Parathyroid adenoma (tissue), 2 donors: ENCODE data around the gene ADGRG3.

Source experiments
- H2AFZ ChIP-seq: fragments of 300-600 bp; sonication (generic); one replicate; pipeline ENCODE4 v1.7.0; 2017; ENCODE audit warnings: antibody characterized with exemption, mild to moderate bottlenecking
- H3K27ac ChIP-seq: fragments of 300-600 bp; sonication (generic); one replicate; pipeline ENCODE4 v1.7.0; 2017
- H3K27me3 ChIP-seq: fragments of 300-600 bp; sonication (generic); one replicate; pipeline ENCODE4 v1.7.0; 2017; ENCODE audit warnings: low read length; ENCODE audit not compliant: control insufficient read depth, insufficient read depth
- H3K36me3 ChIP-seq: fragments of 300-600 bp; sonication (generic); one replicate; pipeline ENCODE4 v1.7.0; 2017; ENCODE audit warnings: low read length; ENCODE audit not compliant: control insufficient read depth, insufficient read depth
- H3K4me1 ChIP-seq: fragments of 300-600 bp; sonication (generic); one replicate; pipeline ENCODE4 v1.7.0; 2017; ENCODE audit warnings: control low read depth
- H3K4me2 ChIP-seq: fragments of 300-600 bp; sonication (generic); one replicate; pipeline ENCODE4 v1.7.0; 2017; ENCODE audit warnings: low read length
- H3K4me3 ChIP-seq: fragments of 300-600 bp; sonication (generic); one replicate; pipeline ENCODE4 v1.7.0; 2017; ENCODE audit warnings: low read depth, low read length
- H3K79me2 ChIP-seq: fragments of 300-600 bp; sonication (generic); one replicate; pipeline ENCODE4 v1.7.0; 2017; ENCODE audit warnings: control low read depth
- H3K9ac ChIP-seq: fragments of 300-600 bp; sonication (generic); one replicate; pipeline ENCODE4 v1.7.0; 2017; ENCODE audit warnings: mild to moderate bottlenecking
- H3K9me3 ChIP-seq: fragments of 300-600 bp; sonication (generic); one replicate; pipeline ENCODE4 v1.7.0; 2017; ENCODE audit warnings: low read length; ENCODE audit not compliant: control insufficient read depth
- CTCF ChIP-seq: fragments of 300-600 bp; sonication (generic); IDR thresholded peaks from one replicate; pipeline ENCODE4 v1.7.0; 2017; ENCODE audit warnings: antibody characterized with exemption, mild to moderate bottlenecking
- donor health status: primary hyperparathyroidism.

The ADGRG3 gene

DNA sequence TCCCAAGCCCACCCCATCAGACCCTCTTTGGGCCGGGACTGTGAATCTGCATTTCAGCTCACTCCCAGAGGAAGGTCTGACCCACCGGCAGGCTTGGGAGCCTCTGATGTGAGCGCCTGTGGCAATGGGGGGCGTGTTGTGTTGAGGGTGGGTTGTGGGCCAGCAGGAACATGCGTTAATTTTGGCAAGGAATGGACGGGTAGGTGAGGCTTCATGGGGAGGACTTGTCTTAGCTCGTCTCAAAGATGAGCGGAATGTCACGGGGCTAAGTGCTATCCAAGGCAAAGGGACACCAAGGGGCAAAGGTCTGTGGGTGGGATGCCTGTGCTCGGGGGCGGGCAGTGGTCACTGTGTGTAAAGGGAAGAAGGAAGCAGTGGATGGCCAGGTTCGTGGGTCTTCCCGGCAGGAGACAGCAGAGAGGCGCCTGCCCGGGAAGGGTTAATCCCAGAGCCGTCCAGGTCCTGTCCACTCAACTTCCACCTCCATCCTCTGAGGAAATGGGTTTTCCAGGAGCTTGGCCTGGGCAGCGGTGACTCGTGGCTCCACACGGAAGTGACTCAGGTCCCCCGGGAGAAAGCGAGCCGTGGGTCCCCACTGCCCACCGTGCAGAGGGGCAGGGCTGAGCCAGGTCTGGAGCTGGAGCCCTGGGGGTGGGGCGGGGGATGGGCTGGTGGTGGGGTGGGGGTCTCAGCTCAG lies 22.3 kb upstream of the ADGRG3 start:
- no peak overlapping the region for H3K4me3 ChIP-seq
- no peak overlapping the region for H2AFZ ChIP-seq
- peaks cover 5% of the 10 kb centered on the region for H3K4me1 ChIP-seq

DNA sequence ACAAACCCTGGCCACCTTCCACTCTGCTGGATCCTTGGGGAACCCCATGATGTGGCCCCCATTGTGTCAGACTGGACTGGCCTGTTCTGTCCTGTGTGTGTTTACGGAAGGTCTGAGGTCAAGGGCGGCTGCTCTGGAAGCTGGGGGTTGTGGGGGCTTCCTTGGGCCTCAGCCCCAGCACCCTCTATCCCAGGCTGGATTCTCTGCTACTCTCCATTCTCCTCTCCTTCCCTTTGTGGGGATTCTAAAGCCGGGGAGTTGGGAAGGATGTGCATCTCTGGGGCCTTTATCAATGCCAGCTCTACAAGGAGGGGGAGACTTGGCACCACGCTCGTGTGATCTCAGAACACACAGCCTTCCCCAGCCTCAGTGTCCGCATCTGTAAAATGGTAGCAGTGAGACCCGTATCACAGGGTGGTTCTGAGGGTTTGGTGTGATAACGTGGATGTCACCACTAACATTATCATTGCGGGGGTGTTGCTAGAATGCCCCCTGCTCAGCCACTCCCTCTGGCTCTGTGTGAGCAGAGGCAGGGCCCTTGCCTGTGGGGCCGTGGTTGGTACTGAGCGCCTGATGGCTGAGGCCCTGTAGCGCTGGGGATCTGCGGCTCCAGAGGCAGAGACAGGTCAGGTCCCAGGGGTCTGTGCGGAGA lies 21.6 kb upstream of the ADGRG3 start:
- no peak overlapping the region for H3K9ac ChIP-seq

More for the DNA sequence above, 22.3 kb upstream of the ADGRG3 start:
- TF ChIP-seq CTCF = no peak
- no peaks in the 10 kb centered on the region for H3K36me3 ChIP-seq
- H3K9me3 ChIP-seq = no peaks in the 10 kb centered on the region
- H3K9ac ChIP-seq = no peak overlapping the region
- H3K79me2 ChIP-seq = peaks cover 8% of the 10 kb centered on the region
- H3K27ac ChIP-seq = peak overlapping the region; percentile 50
- no peaks in the 10 kb centered on the region for H3K27me3 ChIP-seq
- no peak overlapping the region for H3K4me2 ChIP-seq

GRCh38 chr16:57647136-57647875 lies 20.8 kb upstream of the ADGRG3 start:
- no peak for TF ChIP-seq CTCF
- Histone ChIP-seq H3K9ac (no peak overlapping the region), H3K4me1 (peaks cover 5% of the 10 kb centered on the region), H3K4me3 (no peak overlapping the region), H3K4me2 (no peak overlapping the region), H3K9me3 (no peaks in the 10 kb centered on the region), H3K27me3 (no peaks in the 10 kb centered on the region), H2AFZ (no peak overlapping the region), H3K36me3 (no peaks in the 10 kb centered on the region), H3K79me2 (peaks cover 8% of the 10 kb centered on the region), H3K27ac (peak overlapping the region; percentile 72)

More for the DNA sequence above, 21.6 kb upstream of the ADGRG3 start:
- Histone ChIP-seq H3K4me2 (no peak overlapping the region), H3K79me2 (peaks cover 8% of the 10 kb centered on the region), H3K4me1 (peaks cover 5% of the 10 kb centered on the region), H3K9me3 (no peaks in the 10 kb centered on the region), H3K27me3 (no peaks in the 10 kb centered on the region), H3K27ac (peak overlapping the region; percentile 50), H2AFZ (no peak overlapping the region), H3K36me3 (no peaks in the 10 kb centered on the region), H3K4me3 (no peak overlapping the region)
- TF ChIP-seq CTCF = no peak

DNA sequence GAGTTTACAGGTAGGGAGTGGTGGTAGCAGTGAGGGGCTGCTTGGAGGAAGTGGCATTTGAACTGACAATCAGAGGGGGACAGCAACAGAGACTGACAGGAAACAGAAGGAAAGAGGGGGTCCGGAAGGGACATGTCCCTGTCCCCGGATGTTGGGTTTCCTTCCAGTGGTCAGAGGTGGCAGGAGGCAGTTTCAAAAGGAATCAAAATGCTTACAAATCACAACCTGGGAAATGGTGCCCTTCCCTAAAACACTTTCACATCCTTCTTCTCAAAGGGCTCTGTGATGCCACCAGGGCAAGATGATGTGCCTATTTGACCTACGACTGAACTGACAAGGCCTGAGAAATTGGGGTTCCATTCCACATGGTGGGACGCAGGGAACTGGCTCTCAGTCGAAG lies 20.0 kb upstream of the ADGRG3 start:
- no peak overlapping the region for H3K4me3 ChIP-seq
- no peak overlapping the region for H3K4me2 ChIP-seq
- H3K27me3 ChIP-seq = no peaks in the 10 kb centered on the region
- peaks cover 8% of the 10 kb centered on the region for H3K79me2 ChIP-seq
- H3K4me1 ChIP-seq = peaks cover 6% of the 10 kb centered on the region
- TF ChIP-seq CTCF = no peak
- no peak overlapping the region for H3K9ac ChIP-seq
- no peak overlapping the region for H2AFZ ChIP-seq
- peak overlapping the region; percentile 72 for H3K27ac ChIP-seq
- no peaks in the 10 kb centered on the region for H3K9me3 ChIP-seq
- no peaks in the 10 kb centered on the region for H3K36me3 ChIP-seq
